Activated CD8-positive, alpha-beta memory T cell treated with anti-CD3 and anti-CD28 coated beads, Interleukin-2, amount 10 ng/mL, durations not matched to agents 7 days and 5 days (primary cell): ENCODE data around the gene GPR22. TPM values are rescaled to one million over a fixed set of nuclear protein-coding genes. Genes with fewer than 3 reads are reported as not detected.
A peak's percentile ranks its signal among the peaks of the same experiment; 100 is the strongest.

Experiments used
- ATAC-seq: fragments of 150-1000 bp; cut with Tn5 transposase; one replicate; pipeline ENCODE4 v1.10.0; 2021; ENCODE audit warnings: moderate library complexity
- CTCF ChIA-PET: fragments of 350-600 bp; sonication (Branson Sonifier 250); formaldehyde crosslinking; loops from one replicate; lab custom pipeline; 2021; ENCODE audit warnings: antibody characterized with exemption; lab: Charles Lee
- DNase-seq: peaks from one replicate; pipeline ENCODE4 v3.0.0-alpha.2; 2020
- H3K27ac Mint-ChIP-seq: one replicate; pipeline ENCODE4 v1.8.0; 2021; ENCODE audit warnings: mild to moderate bottlenecking, mixed read lengths
- H3K27me3 Mint-ChIP-seq: one replicate; pipeline ENCODE4 v1.8.0; 2021; ENCODE audit warnings: mixed read lengths
- H3K36me3 Mint-ChIP-seq: one replicate; pipeline ENCODE4 v1.8.0; 2021; ENCODE audit warnings: mild to moderate bottlenecking, mixed read lengths
- H3K4me1 Mint-ChIP-seq: one replicate; pipeline ENCODE4 v1.8.0; 2021; ENCODE audit warnings: mixed read lengths
- H3K4me3 Mint-ChIP-seq: one replicate; pipeline ENCODE4 v1.8.0; 2021; ENCODE audit warnings: mild to moderate bottlenecking, moderate library complexity, mixed read lengths
- H3K9me3 Mint-ChIP-seq: one replicate; pipeline ENCODE4 v1.8.0; 2022; ENCODE audit warnings: low read depth, mixed read lengths
- total RNA-seq, 2 experiments: library from RNA; stranded (reverse); gene quantifications; one replicate each; pipeline ENCODE4 v1.2.3, GENCODE V29; 2021

The GPR22 gene, protein sequence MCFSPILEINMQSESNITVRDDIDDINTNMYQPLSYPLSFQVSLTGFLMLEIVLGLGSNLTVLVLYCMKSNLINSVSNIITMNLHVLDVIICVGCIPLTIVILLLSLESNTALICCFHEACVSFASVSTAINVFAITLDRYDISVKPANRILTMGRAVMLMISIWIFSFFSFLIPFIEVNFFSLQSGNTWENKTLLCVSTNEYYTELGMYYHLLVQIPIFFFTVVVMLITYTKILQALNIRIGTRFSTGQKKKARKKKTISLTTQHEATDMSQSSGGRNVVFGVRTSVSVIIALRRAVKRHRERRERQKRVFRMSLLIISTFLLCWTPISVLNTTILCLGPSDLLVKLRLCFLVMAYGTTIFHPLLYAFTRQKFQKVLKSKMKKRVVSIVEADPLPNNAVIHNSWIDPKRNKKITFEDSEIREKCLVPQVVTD
- total RNA-seq = not detected

- Mint-ChIP-seq H3K9me3 (no peaks in the 10 kb centered on the region), H3K4me3 (no peak within 1 kb of the TSS), H3K27me3 (no peaks in the 10 kb centered on the region), H3K4me1 (no peaks in the 10 kb centered on the region), H3K27ac (no peak within 1 kb of the TSS), H3K36me3 (no peaks in the 10 kb centered on the region)
- ATAC-seq (no peak), DNase-seq (no peak)
- CTCF ChIA-PET = no interaction called here
Observed at GRCh38 chr7:107469929-107470328, at the start of gene GPR22. TSS of gene GPR22 (plus strand) at chr7:107470057. CDS start at chr7:107474061, 4,004 bp downstream.

- H3K9me3 Mint-ChIP-seq = peaks cover 2% of the 10 kb centered on the region
- peaks cover 2% of the 10 kb centered on the region for H3K4me1 Mint-ChIP-seq
- DNase-seq = no peak
- no peak overlapping the region for H3K27ac Mint-ChIP-seq
- H3K27me3 Mint-ChIP-seq = no peaks in the 10 kb centered on the region
- no peak for ATAC-seq
- H3K36me3 Mint-ChIP-seq = peaks cover 17% of the 10 kb centered on the region
- CTCF ChIA-PET = no interaction called here
- no peak overlapping the region for H3K4me3 Mint-ChIP-seq
Observed at GRCh38 chr7:107427462-107427861, 42.4 kb upstream of the GPR22 start.

DNA sequence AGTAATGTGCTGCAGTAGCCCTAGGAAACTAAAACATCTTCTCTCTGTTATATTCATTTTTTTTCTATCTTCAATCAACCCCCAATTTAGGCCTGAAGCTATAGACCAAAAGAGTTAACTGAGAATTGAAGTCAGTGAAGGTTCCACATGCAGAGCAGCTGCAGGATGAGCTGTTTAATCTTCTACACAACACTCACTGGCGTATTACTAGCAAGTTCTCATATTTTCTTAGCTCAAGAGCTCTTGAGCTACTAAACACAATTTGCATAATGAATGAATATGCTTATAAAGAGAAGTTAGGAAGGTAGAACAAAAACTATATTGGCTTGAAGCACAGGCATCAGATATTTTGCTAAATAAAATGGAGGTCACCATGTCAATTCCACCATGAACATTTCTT, 41.2 kb upstream of the GPR22 start:
- no peaks in the 10 kb centered on the region for H3K27me3 Mint-ChIP-seq
- peaks cover 2% of the 10 kb centered on the region for H3K4me1 Mint-ChIP-seq
- H3K9me3 Mint-ChIP-seq = peaks cover 7% of the 10 kb centered on the region
- H3K4me3 Mint-ChIP-seq = no peak overlapping the region
- CTCF ChIA-PET = no interaction called here
- no peak overlapping the region for H3K27ac Mint-ChIP-seq
- H3K36me3 Mint-ChIP-seq = peaks cover 17% of the 10 kb centered on the region
- ATAC-seq (no peak), DNase-seq (no peak)

- CTCF ChIA-PET = no interaction called here
- Mint-ChIP-seq H3K27ac (no peak overlapping the region), H3K4me1 (peaks cover 2% of the 10 kb centered on the region), H3K27me3 (no peaks in the 10 kb centered on the region), H3K9me3 (peaks cover 9% of the 10 kb centered on the region), H3K36me3 (peaks cover 24% of the 10 kb centered on the region), H3K4me3 (no peak overlapping the region)
- DNase-seq (no peak), ATAC-seq (no peak)
Observed at GRCh38 chr7:107430057-107430456, 39.8 kb upstream of the GPR22 start.

- Mint-ChIP-seq H3K9me3 (peaks cover 9% of the 10 kb centered on the region), H3K4me1 (peaks cover 2% of the 10 kb centered on the region), H3K4me3 (no peak overlapping the region), H3K36me3 (peaks cover 25% of the 10 kb centered on the region), H3K27ac (no peak overlapping the region), H3K27me3 (no peaks in the 10 kb centered on the region)
- CTCF ChIA-PET = no interaction called here
- DNase-seq = no peak
- no peak for ATAC-seq
Observed at GRCh38 chr7:107432261-107432660, 37.6 kb upstream of the GPR22 start.

GRCh38 chr7:107435749-107436148, 34.1 kb upstream of the GPR22 start:
- ATAC-seq (no peak), DNase-seq (no peak)
- peaks cover 2% of the 10 kb centered on the region for H3K4me1 Mint-ChIP-seq
- no peak overlapping the region for H3K27ac Mint-ChIP-seq
- no peak overlapping the region for H3K4me3 Mint-ChIP-seq
- CTCF ChIA-PET = no interaction called here
- peaks cover 6% of the 10 kb centered on the region for H3K9me3 Mint-ChIP-seq
- H3K27me3 Mint-ChIP-seq = no peaks in the 10 kb centered on the region
- H3K36me3 Mint-ChIP-seq = peaks cover 12% of the 10 kb centered on the region

- DNase-seq (no peak), ATAC-seq (no peak)
- no peak overlapping the region for H3K27ac Mint-ChIP-seq
- H3K9me3 Mint-ChIP-seq = peaks cover 10% of the 10 kb centered on the region
- peaks cover 20% of the 10 kb centered on the region for H3K36me3 Mint-ChIP-seq
- no peak overlapping the region for H3K4me3 Mint-ChIP-seq
- CTCF ChIA-PET = no interaction called here
- H3K27me3 Mint-ChIP-seq = no peaks in the 10 kb centered on the region
- peaks cover 4% of the 10 kb centered on the region for H3K4me1 Mint-ChIP-seq
Observed at GRCh38 chr7:107439025-107439424, 30.8 kb upstream of the GPR22 start.

GRCh38 chr7:107441581-107442422, 28.1 kb upstream of the GPR22 start:
- Mint-ChIP-seq H3K36me3 (peaks cover 14% of the 10 kb centered on the region), H3K4me3 (no peak overlapping the region), H3K27me3 (no peaks in the 10 kb centered on the region), H3K4me1 (peaks cover 10% of the 10 kb centered on the region), H3K9me3 (peaks cover 8% of the 10 kb centered on the region), H3K27ac (no peak overlapping the region)
- ATAC-seq (no peak), DNase-seq (no peak)
- CTCF ChIA-PET = no interaction called here

- H3K9me3 Mint-ChIP-seq = peaks cover 8% of the 10 kb centered on the region
- H3K4me3 Mint-ChIP-seq = no peak overlapping the region
- H3K4me1 Mint-ChIP-seq = peaks cover 14% of the 10 kb centered on the region
- peaks cover 14% of the 10 kb centered on the region for H3K36me3 Mint-ChIP-seq
- CTCF ChIA-PET = no interaction called here
- no peak for ATAC-seq
- DNase-seq = no peak
- H3K27ac Mint-ChIP-seq = no peak overlapping the region
- H3K27me3 Mint-ChIP-seq = no peaks in the 10 kb centered on the region
Observed at GRCh38 chr7:107442678-107443077, 27.2 kb upstream of the GPR22 start.

- no peaks in the 10 kb centered on the region for H3K27me3 Mint-ChIP-seq
- H3K4me1 Mint-ChIP-seq = peaks cover 14% of the 10 kb centered on the region
- ATAC-seq (peak; percentile 30), DNase-seq (peak; percentile 43)
- peaks cover 4% of the 10 kb centered on the region for H3K9me3 Mint-ChIP-seq
- CTCF ChIA-PET = no interaction called here
- no peak overlapping the region for H3K27ac Mint-ChIP-seq
- no peak overlapping the region for H3K4me3 Mint-ChIP-seq
- H3K36me3 Mint-ChIP-seq = peaks cover 13% of the 10 kb centered on the region
Observed at GRCh38 chr7:107446531-107446930, 23.3 kb upstream of the GPR22 start.

GRCh38 chr7:107446988-107447387, 22.9 kb upstream of the GPR22 start:
- Mint-ChIP-seq H3K27ac (no peak overlapping the region), H3K4me1 (peaks cover 12% of the 10 kb centered on the region), H3K4me3 (no peak overlapping the region), H3K27me3 (no peaks in the 10 kb centered on the region), H3K9me3 (peaks cover 1% of the 10 kb centered on the region), H3K36me3 (peaks cover 11% of the 10 kb centered on the region)
- CTCF ChIA-PET = no interaction called here
- no peak for DNase-seq
- ATAC-seq = no peak

GRCh38 chr7:107450970-107451369, 18.9 kb upstream of the GPR22 start:
- CTCF ChIA-PET = no interaction called here
- ATAC-seq = no peak

GRCh38 chr7:107453388-107453787, 16.5 kb upstream of the GPR22 start:
- Mint-ChIP-seq H3K9me3 (no peaks in the 10 kb centered on the region), H3K27ac (no peak overlapping the region), H3K36me3 (peaks cover 21% of the 10 kb centered on the region), H3K4me3 (no peak overlapping the region), H3K4me1 (no peaks in the 10 kb centered on the region), H3K27me3 (no peaks in the 10 kb centered on the region)
- ATAC-seq (no peak), DNase-seq (no peak)
- CTCF ChIA-PET = no interaction called here

More at GRCh38 chr7:107450970-107451369, 18.9 kb upstream of the GPR22 start:
- Mint-ChIP-seq H3K27me3 (no peaks in the 10 kb centered on the region), H3K27ac (no peak overlapping the region), H3K9me3 (no peaks in the 10 kb centered on the region), H3K4me3 (no peak overlapping the region), H3K4me1 (peaks cover 10% of the 10 kb centered on the region), H3K36me3 (peaks cover 11% of the 10 kb centered on the region)
- no peak for DNase-seq
